Activated CD8-positive, alpha-beta T cell treated with anti-CD3 and anti-CD28 coated beads for 36 hours (primary cell): Measurements from ENCODE around the gene YIPF7. TPM values are rescaled to one million over a fixed set of nuclear protein-coding genes. Genes with fewer than 3 reads are reported as not detected.

Source experiments
- ATAC-seq: fragments of 200-7000 bp; cut with Tn5 transposase; one replicate; pipeline ENCODE4 v1.10.0; 2021; ENCODE audit warnings: mild to moderate bottlenecking, moderate library complexity
- CTCF ChIA-PET: fragments of 350-600 bp; sonication (Branson Sonifier 250); formaldehyde crosslinking; loops from one replicate; lab custom pipeline; 2021; ENCODE audit warnings: antibody characterized with exemption; lab: Charles Lee
- POLR2A ChIA-PET: fragments of 350-600 bp; sonication (Branson Sonifier 250); formaldehyde crosslinking; loops from one replicate; lab custom pipeline; 2021; ENCODE audit warnings: antibody characterized with exemption; lab: Charles Lee
- DNase-seq: peaks from one replicate; pipeline ENCODE4 v3.0.0-alpha.2; 2020
- H3K27ac Mint-ChIP-seq: one replicate; pipeline ENCODE4 v1.8.0; 2021; ENCODE audit warnings: mild to moderate bottlenecking, mixed read lengths
- H3K27me3 Mint-ChIP-seq: one replicate; pipeline ENCODE4 v1.8.0; 2021; ENCODE audit warnings: mixed read lengths
- H3K36me3 Mint-ChIP-seq: one replicate; pipeline ENCODE4 v1.8.0; 2021; ENCODE audit warnings: low read depth, mixed read lengths
- H3K4me1 Mint-ChIP-seq: one replicate; pipeline ENCODE4 v1.8.0; 2021; ENCODE audit warnings: low read depth, mixed read lengths
- H3K4me3 Mint-ChIP-seq: one replicate; pipeline ENCODE4 v1.8.0; 2021; ENCODE audit warnings: mild to moderate bottlenecking, moderate library complexity, mixed read lengths
- H3K9me3 Mint-ChIP-seq: one replicate; pipeline ENCODE4 v1.8.0; 2021; ENCODE audit warnings: mixed read lengths
- intact Hi-C: fragments of 100-400 bp; cut with micrococcal nuclease; formaldehyde crosslinking; loops from one replicate; pipeline ENCODE4 v1.10.0; 2022
- total RNA-seq, 2 experiments: library from RNA; stranded (reverse); gene quantifications; one replicate each; pipeline ENCODE4 v1.2.3, GENCODE V29; 2021
- TF ChIP-seq, protein P1 (sequence below): fragments of 200-600 bp; IDR thresholded peaks from one replicate; pipeline ENCODE4 v1.8.0; 2022; ENCODE audit warnings: antibody characterized with exemption, mild to moderate bottlenecking

Gene YIPF7
- total RNA-seq, 2 experiments from 2014 or later = not detected

- H3K27ac Mint-ChIP-seq = peak within 1 kb of the TSS; percentile 92
Measured at GRCh38 chr4:44678094-44679041, 26.9 kb upstream of the YIPF7 start, which contains the start of gene GUF1. Gene GUF1 (plus strand): TSS chr4:44678420. CDS start chr4:44678623, 203 bp downstream.

GRCh38 chr4:44675366-44675765, 23.9 kb upstream of the YIPF7 start:
- Mint-ChIP-seq H3K9me3 (no peaks in the 10 kb centered on the region), H3K4me1 (peaks cover 8% of the 10 kb centered on the region), H3K4me3 (no peak overlapping the region), H3K36me3 (peaks cover 4% of the 10 kb centered on the region), H3K27me3 (no peaks in the 10 kb centered on the region), H3K27ac (no peak overlapping the region)
- ATAC-seq (no peak), DNase-seq (no peak)
- POLR2A ChIA-PET = no interaction called here
- CTCF ChIA-PET = no interaction called here
- intact Hi-C loops = loop anchor here (5.0 kb wide), 1 partner anchor 52 kb away; the partner anchor contains the start of gene GNPDA2
- TF ChIP-seq, protein P1, sequence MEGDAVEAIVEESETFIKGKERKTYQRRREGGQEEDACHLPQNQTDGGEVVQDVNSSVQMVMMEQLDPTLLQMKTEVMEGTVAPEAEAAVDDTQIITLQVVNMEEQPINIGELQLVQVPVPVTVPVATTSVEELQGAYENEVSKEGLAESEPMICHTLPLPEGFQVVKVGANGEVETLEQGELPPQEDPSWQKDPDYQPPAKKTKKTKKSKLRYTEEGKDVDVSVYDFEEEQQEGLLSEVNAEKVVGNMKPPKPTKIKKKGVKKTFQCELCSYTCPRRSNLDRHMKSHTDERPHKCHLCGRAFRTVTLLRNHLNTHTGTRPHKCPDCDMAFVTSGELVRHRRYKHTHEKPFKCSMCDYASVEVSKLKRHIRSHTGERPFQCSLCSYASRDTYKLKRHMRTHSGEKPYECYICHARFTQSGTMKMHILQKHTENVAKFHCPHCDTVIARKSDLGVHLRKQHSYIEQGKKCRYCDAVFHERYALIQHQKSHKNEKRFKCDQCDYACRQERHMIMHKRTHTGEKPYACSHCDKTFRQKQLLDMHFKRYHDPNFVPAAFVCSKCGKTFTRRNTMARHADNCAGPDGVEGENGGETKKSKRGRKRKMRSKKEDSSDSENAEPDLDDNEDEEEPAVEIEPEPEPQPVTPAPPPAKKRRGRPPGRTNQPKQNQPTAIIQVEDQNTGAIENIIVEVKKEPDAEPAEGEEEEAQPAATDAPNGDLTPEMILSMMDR = no peak

More at GRCh38 chr4:44678094-44679041, 26.9 kb upstream of the YIPF7 start, which contains the start of gene GUF1:
- H3K36me3 Mint-ChIP-seq = peaks cover 20% of the 10 kb centered on the region
- TF ChIP-seq, protein P1 = no peak
- H3K4me1 Mint-ChIP-seq = peaks cover 27% of the 10 kb centered on the region
- POLR2A ChIA-PET = interaction anchor here (0.7 to 3.1 kb wide), 13 partner anchors 8 to 48 kb away, joined by 3 to 15 read pairs (median 5); partner anchors contain the start of gene GNPDA2
- DNase-seq (peak; percentile 91), ATAC-seq (peak; percentile 92)
- CTCF ChIA-PET = interaction anchor here (1.3 kb wide), 1 partner anchor 49 kb away, joined by 3 read pairs; no protein-coding TSS in a partner anchor
- H3K9me3 Mint-ChIP-seq = no peaks in the 10 kb centered on the region
- H3K27me3 Mint-ChIP-seq = no peaks in the 10 kb centered on the region
- H3K4me3 Mint-ChIP-seq = peak within 1 kb of the TSS; percentile 91
- intact Hi-C loops = loop anchor here (5.0 kb wide), 1 partner anchor 49 kb away; the partner anchor contains the start of gene GNPDA2

DNA sequence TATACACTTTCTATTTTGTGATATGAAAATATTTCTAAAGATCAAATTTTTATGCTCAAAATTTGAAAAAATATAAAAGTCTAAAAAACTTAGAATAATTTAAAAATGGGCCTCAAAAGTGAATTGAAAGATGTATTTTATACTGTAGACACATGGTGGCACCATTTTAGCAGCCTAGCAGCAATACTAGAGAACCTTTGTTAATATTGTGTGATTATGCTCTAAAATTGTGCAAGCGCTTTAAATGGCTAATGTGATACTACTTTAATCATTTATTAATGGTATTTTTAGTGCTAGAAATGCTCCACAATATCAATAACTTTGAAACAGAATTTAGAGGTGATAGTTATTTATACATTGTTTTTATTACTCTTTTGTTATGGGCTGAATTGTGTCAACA, 23.0 kb upstream of the YIPF7 start:
- H3K4me3 Mint-ChIP-seq = no peak overlapping the region
- TF ChIP-seq, protein P1 = peak; percentile 21
- no peaks in the 10 kb centered on the region for H3K9me3 Mint-ChIP-seq
- ChIA-PET CTCF (no interaction called here), POLR2A (no interaction called here)
- peaks cover 8% of the 10 kb centered on the region for H3K4me1 Mint-ChIP-seq
- ATAC-seq (no peak), DNase-seq (no peak)
- no peaks in the 10 kb centered on the region for H3K27me3 Mint-ChIP-seq
- intact Hi-C loops = no loop called here
- peaks cover 4% of the 10 kb centered on the region for H3K36me3 Mint-ChIP-seq
- no peak overlapping the region for H3K27ac Mint-ChIP-seq

GRCh38 chr4:44671636-44672035, 20.2 kb upstream of the YIPF7 start:
- intact Hi-C loops = no loop called here
- POLR2A ChIA-PET = no interaction called here

More at GRCh38 chr4:44671636-44672035, 20.2 kb upstream of the YIPF7 start:
- no peaks in the 10 kb centered on the region for H3K4me1 Mint-ChIP-seq
- H3K27me3 Mint-ChIP-seq = no peaks in the 10 kb centered on the region
- CTCF ChIA-PET = no interaction called here
- no peaks in the 10 kb centered on the region for H3K36me3 Mint-ChIP-seq
- no peak for DNase-seq
- H3K27ac Mint-ChIP-seq = no peak overlapping the region
- no peaks in the 10 kb centered on the region for H3K9me3 Mint-ChIP-seq
- ATAC-seq = no peak
- no peak overlapping the region for H3K4me3 Mint-ChIP-seq
- TF ChIP-seq, protein P1 = no peak
